ENCODE data around the gene SCD5. TPM values are rescaled to one million over a fixed set of nuclear protein-coding genes. Genes with fewer than 3 reads are reported as not detected.
A peak's percentile ranks its signal among the peaks of the same experiment; 100 is the strongest.

Gene SCD5
- total and polyA plus RNA-seq, 2 of the 8 experiments (the other 6 are each of a cell fraction or from before 2014, with no cell fraction given) = 0.92 to 1.2 TPM

- Histone ChIP-seq H3K4me1 (replicated peaks in 1 of 4; ENCODE audit: control insufficient read depth in 3 of 4, insufficient read depth in 4 of 4, low read length in 3 of 4) (peaks cover 0 to 12% (median 3%) of the 10 kb centered on the region in 4 experiments), H3K23me2 (ENCODE audit: low read depth, low read length) (peaks cover 17% of the 10 kb centered on the region; the same call in 1 of the 2 replicates), H3K36me3 (ENCODE audit: control insufficient read depth in 2 of 4, insufficient read depth in 4 of 4, low read length in 3 of 4) (no peaks in the 10 kb centered on the region), H2BK120ac (replicated peaks; ENCODE audit: low read depth, low read length) (no peak overlapping the region), H4K91ac (replicated peaks; ENCODE audit: insufficient read length, low read length) (no peak overlapping the region), H2BK15ac (ENCODE audit: low read length) (no peak overlapping the region), H3K79me2 (ENCODE audit: control insufficient read depth in 1 of 2, insufficient read depth in 2 of 2, low read length in 2 of 2) (no peaks in the 10 kb centered on the region), H2BK12ac (ENCODE audit: low read depth, low read length) (no peak overlapping the region; the same call in 1 of the 2 replicates), H3K79me1 (ENCODE audit: low read depth, low read length) (no peaks in the 10 kb centered on the region), H3K56ac (replicated peaks; ENCODE audit: insufficient read length, low read depth, low read length) (no peak overlapping the region), H3K9ac (replicated peaks in 1 of 4; ENCODE audit: extremely low read depth in 1 of 4, low read depth in 3 of 4, low read length in 3 of 4) (no peak overlapping the region), H2AK5ac (ENCODE audit: low read depth, low read length) (no peak overlapping the region), H3K4ac (replicated peaks; ENCODE audit: insufficient read length, low read depth, low read length) (no peak overlapping the region), H3K27ac (ENCODE audit: low read depth, low read length) (no peak overlapping the region), H3K27me3 (replicated peaks in 1 of 4; ENCODE audit: control insufficient read depth in 3 of 4, extremely low read depth in 1 of 4, insufficient read depth in 3 of 4, low read length in 3 of 4) (peaks cover 74 to 95% (median 91%) of the 10 kb centered on the region in 4 experiments), H2AFZ (ENCODE audit: low read length) (no peak overlapping the region), H3K4me3 (ENCODE audit: extremely low read depth in 1 of 4, insufficient read depth in 2 of 4, low read depth in 3 of 4, low read length in 4 of 4) (peak overlapping the region; percentile 24 to 79 (median 42); a peak in 7 of 8 replicates), H4K8ac (ENCODE audit: extremely low read depth, insufficient read depth, low read length) (0 out of 2 replicates have a peak overlapping the region, but pooled peaks have one; percentile 4), H2BK20ac (ENCODE audit: low read length) (no peak overlapping the region), H3K18ac (ENCODE audit: extremely low read depth, low read length) (no peak overlapping the region), H3K9me3 (ENCODE audit: insufficient read depth in 2 of 2, low read depth in 1 of 2, low read length in 1 of 2) (no peaks in the 10 kb centered on the region), H4K20me1 (replicated peaks in 1 of 2; ENCODE audit: control insufficient read depth in 1 of 2, insufficient read depth in 2 of 2, low read length in 2 of 2) (peaks cover 9 to 11% of the 10 kb centered on the region in 2 experiments), H3K14ac (ENCODE audit: insufficient read length) (no peak overlapping the region), H3K23ac (ENCODE audit: insufficient read length) (no peak overlapping the region), H3K4me2 (ENCODE audit: insufficient read depth in 1 of 2, low read depth in 2 of 2, low read length in 2 of 2) (peak overlapping the region; percentile 83 to 90), H4K5ac (ENCODE audit: insufficient read length, low read depth, low read length) (no peak overlapping the region), H2BK5ac (ENCODE audit: low read depth, low read length) (no peak overlapping the region)
- CTCF ChIA-PET (ENCODE audit: partially characterized antibody) = interaction anchor here (0.9 to 1.4 kb wide), 5 partner anchors 8 to 90 kb away, joined by 3 to 7 read pairs (median 4); no protein-coding TSS in a partner anchor
- POLR2A ChIA-PET (ENCODE audit: partially characterized antibody) = interaction anchor here (0.7 to 1.3 kb wide), 4 partner anchors 11 to 110 kb away, joined by 3 to 4 read pairs (median 3); no protein-coding TSS in a partner anchor
- 3% methylated on average over 6 of the region's 6 CpGs; no CpG with 5 or more reads in 1 of the 2 experiments for WGBS, 2 experiments (ENCODE audit: extremely low coverage in 1 of 2, insufficient coverage in 1 of 2, insufficient read length in 1 of 2, insufficient replicate concordance in 2 of 2, low coverage in 1 of 2, low lambda C conversion rate in 2 of 2, missing lambda C conversion rate in 1 of 2)
- no peak for DNase-seq (ENCODE audit: low read depth in 1 of 2, low spot score in 2 of 2)
- peak; percentile 77 for FAIRE-seq
- no peak for TF ChIP-seq SP4 (IDR thresholded peaks at IDR 0.05; ENCODE audit: low read length)
Observed at GRCh38 chr4:82797040-82797404, 1.6 kb downstream of the SCD5 start.
